H9 (cell line): ENCODE data around the gene ROBO1. TPM values are rescaled to one million over a fixed set of nuclear protein-coding genes. Genes with fewer than 3 reads are reported as not detected.

Experiments
- DNase-seq: peaks from one replicate; pipeline ENCODE4 v3.0.0-alpha.2; 2017
- H2AFZ ChIP-seq: one replicate; pipeline ENCODE4 v1.6.1; 2013; ENCODE audit warnings: mild to moderate bottlenecking, low read length, control low read depth, moderate library complexity
- H2AK5ac ChIP-seq: 2 replicates; pipeline ENCODE4 v1.6.1; 2013; ENCODE audit warnings: low read length, control low read depth, mixed read lengths; ENCODE audit not compliant: insufficient read length
- H2BK120ac ChIP-seq: one replicate; pipeline ENCODE4 v1.6.1; 2013; ENCODE audit warnings: low read depth, mild to moderate bottlenecking, low read length, control low read depth, inconsistent platforms; ENCODE audit not compliant: poor library complexity, severe bottlenecking
- H2BK12ac ChIP-seq: 2 replicates; pipeline ENCODE4 v1.6.1; 2013; ENCODE audit warnings: low read length, control low read depth, mixed read lengths, low read depth; ENCODE audit not compliant: insufficient read length
- H2BK15ac ChIP-seq: 2 replicates; pipeline ENCODE4 v1.6.1; 2013; ENCODE audit warnings: low read depth, low read length, control low read depth
- H2BK20ac ChIP-seq: one replicate; pipeline ENCODE4 v1.6.1; 2013; ENCODE audit warnings: low read depth, mild to moderate bottlenecking, low read length, control low read depth, inconsistent platforms; ENCODE audit not compliant: poor library complexity, severe bottlenecking
- H2BK5ac ChIP-seq: 2 replicates; pipeline ENCODE4 v1.6.1; 2013; ENCODE audit warnings: low read length, control low read depth, mixed read lengths; ENCODE audit not compliant: insufficient read length
- H3K14ac ChIP-seq: 2 replicates; pipeline ENCODE4 v1.6.1; 2013; ENCODE audit warnings: low read length, control low read depth; ENCODE audit not compliant: insufficient read depth
- H3K18ac ChIP-seq: 2 replicates; pipeline ENCODE4 v1.6.1; 2013; ENCODE audit warnings: low read depth, mild to moderate bottlenecking, mixed read lengths, low read length, control low read depth; ENCODE audit not compliant: insufficient read length
- H3K23ac ChIP-seq: 2 replicates; pipeline ENCODE4 v1.6.1; 2013; ENCODE audit warnings: low read length, control low read depth, mixed read lengths, low read depth; ENCODE audit not compliant: insufficient read length
- H3K23me2 ChIP-seq: 2 replicates; pipeline ENCODE4 v1.6.1; 2013; ENCODE audit warnings: low read depth, mild to moderate bottlenecking, mixed read lengths, low read length, control low read depth; ENCODE audit not compliant: insufficient read length, poor library complexity, severe bottlenecking
- H3K27ac ChIP-seq: 2 replicates; pipeline ENCODE4 v1.5.1; 2013; ENCODE audit warnings: low read length, control low read depth, mixed read lengths, low read depth; ENCODE audit not compliant: insufficient read length
- H3K27me3 ChIP-seq: 2 replicates; pipeline ENCODE4 v1.6.1; 2013; ENCODE audit warnings: low read length, control low read depth, inconsistent platforms; ENCODE audit not compliant: insufficient read depth
- H3K4ac ChIP-seq: 2 replicates; pipeline ENCODE4 v1.6.1; 2013; ENCODE audit warnings: low read depth, mild to moderate bottlenecking, control low read depth, inconsistent platforms, low read length, moderate library complexity
- H3K4me1 ChIP-seq: 2 replicates; pipeline ENCODE4 v1.6.1; 2013; ENCODE audit warnings: low read length, control low read depth, inconsistent platforms; ENCODE audit not compliant: insufficient read depth
- H3K4me2 ChIP-seq: 2 replicates; pipeline ENCODE4 v1.6.1; 2013; ENCODE audit warnings: low read length, control low read depth, mixed read lengths; ENCODE audit not compliant: insufficient read length, insufficient read depth
- H3K56ac ChIP-seq: 2 replicates; pipeline ENCODE4 v1.6.1; 2013; ENCODE audit warnings: low read depth, mild to moderate bottlenecking, mixed read lengths, low read length, control low read depth; ENCODE audit not compliant: insufficient read length
- H3K79me1 ChIP-seq: 2 replicates; pipeline ENCODE4 v1.6.1; 2013; ENCODE audit warnings: low read depth, mild to moderate bottlenecking, moderate library complexity, low read length, control low read depth, inconsistent platforms; ENCODE audit not compliant: insufficient read depth, poor library complexity, severe bottlenecking
- H3K79me2 ChIP-seq: 2 replicates; pipeline ENCODE4 v1.6.1; 2013; ENCODE audit warnings: low read length, control low read depth, inconsistent platforms; ENCODE audit not compliant: insufficient read depth
- H3K9ac ChIP-seq: 2 replicates; pipeline ENCODE4 v1.6.1; 2013; ENCODE audit warnings: low read length, control low read depth, mixed read lengths; ENCODE audit not compliant: insufficient read length; ENCODE audit errors: extremely low read depth
- H3K9me3 ChIP-seq: one replicate; pipeline ENCODE4 v1.6.1; 2013; ENCODE audit warnings: low read depth, low read length, inconsistent platforms; ENCODE audit not compliant: control insufficient read depth
- H3T11ph ChIP-seq: one replicate; pipeline ENCODE4 v1.6.1; 2013; ENCODE audit warnings: mild to moderate bottlenecking, low read length, control low read depth, inconsistent platforms
- H4K20me1 ChIP-seq: one replicate; pipeline ENCODE4 v1.6.1; 2013; ENCODE audit not compliant: control insufficient read depth, insufficient read length, insufficient read depth
- H4K5ac ChIP-seq: 2 replicates; pipeline ENCODE4 v1.6.1; 2013; ENCODE audit warnings: low read depth, mild to moderate bottlenecking, mixed read lengths, low read length, control low read depth; ENCODE audit not compliant: insufficient read length
- H4K8ac ChIP-seq: replicated peaks from 2 replicates; pipeline ENCODE4 v1.6.1; 2013; ENCODE audit warnings: low read length, control low read depth, mixed read lengths, low read depth; ENCODE audit not compliant: insufficient read length
- H4K91ac ChIP-seq: 2 replicates; pipeline ENCODE4 v1.6.1; 2013; ENCODE audit warnings: low read depth, mild to moderate bottlenecking, moderate library complexity, mixed read lengths, low read length, control low read depth; ENCODE audit not compliant: insufficient read length
- H3K27ac Mint-ChIP-seq, 3 experiments: 2 replicates in 2 of 3; 3 replicates in 1 of 3; pipeline ENCODE4 v1.8.0; 2020 to 2021; ENCODE audit warnings: mixed read lengths in 3 of 3, mild to moderate bottlenecking in 1 of 3, moderate library complexity in 1 of 3
- H3K27me3 Mint-ChIP-seq: 2 replicates; pipeline ENCODE4 v1.8.0; 2021; ENCODE audit warnings: low read depth, mild to moderate bottlenecking, moderate library complexity, mixed read lengths
- H3K36me3 Mint-ChIP-seq, 3 experiments: 2 replicates in 2 of 3; 3 replicates in 1 of 3; pipeline ENCODE4 v1.8.0; 2020 to 2021; ENCODE audit warnings: low read depth in 3 of 3, mixed read lengths in 3 of 3; ENCODE audit not compliant: insufficient read depth in 1 of 3
- H3K4me1 Mint-ChIP-seq, 2 experiments: 2 replicates each; pipeline ENCODE4 v1.8.0; 2020; ENCODE audit warnings: mixed read lengths in 2 of 2
- H3K4me3 Mint-ChIP-seq, 2 experiments: 2 replicates in 1 of 2; 3 replicates in 1 of 2; pipeline ENCODE4 v1.8.0; 2020 to 2021; ENCODE audit warnings: mild to moderate bottlenecking in 2 of 2, mixed read lengths in 2 of 2, moderate library complexity in 1 of 2
- H3K9me3 Mint-ChIP-seq, 2 experiments: 2 replicates in 1 of 2; 3 replicates in 1 of 2; pipeline ENCODE4 v1.8.0; 2020; ENCODE audit warnings: mild to moderate bottlenecking in 2 of 2, mixed read lengths in 2 of 2, moderate library complexity in 1 of 2
- CTCF ChIP-seq: fragments of 200-600 bp; sonication (generic); conservative IDR thresholded peaks from 3 replicates; pipeline ENCODE4 v1.8.0; 2021; ENCODE audit warnings: antibody characterized with exemption, mild to moderate bottlenecking
- WGBS: extraction: QIAGEN DNeasy Blood & Tissue Kit; methylation state at CpG from one replicate; pipeline ENCODE4 v1.1.7; 2013; ENCODE audit warnings: missing lambda C conversion rate, low lambda C conversion rate, mixed read lengths; ENCODE audit not compliant: insufficient read length; ENCODE audit errors: extremely low coverage; 5-methylcytosine and 5-hydroxymethylcytosine counted together
- total RNA-seq: library from RNA; stranded (reverse); gene quantifications from 2 replicates; pipeline ENCODE4 v1.2.1, GENCODE V29; 2021

ROBO1 gene
- total RNA-seq, 1 experiment from 2014 or later: 62.7 TPM

GRCh38 chr3:79354179-79354688 is 413.6 kb downstream of the ROBO1 start:
- Histone ChIP-seq H3K14ac (no peak overlapping the region), H2AFZ (no peak overlapping the region), H2BK5ac (no peak overlapping the region), H2BK12ac (no peak overlapping the region), H4K5ac (no peak overlapping the region), H3T11ph (no peak overlapping the region), H3K4me1 (no peaks in the 10 kb centered on the region), H3K27me3 (no peaks in the 10 kb centered on the region), H3K23me2 (no peaks in the 10 kb centered on the region), H4K8ac (no peak overlapping the region), H2BK15ac (no peak overlapping the region), H3K4ac (no peak overlapping the region), H3K79me2 (no peaks in the 10 kb centered on the region), H2BK20ac (no peak overlapping the region), H2BK120ac (no peak overlapping the region), H3K27ac (no peak overlapping the region), H3K4me2 (no peak overlapping the region), H3K56ac (no peak overlapping the region), H3K9ac (no peak overlapping the region), H4K91ac (no peak overlapping the region), H4K20me1 (no peaks in the 10 kb centered on the region), H3K23ac (no peak overlapping the region), H3K18ac (no peak overlapping the region), H3K79me1 (no peaks in the 10 kb centered on the region), H2AK5ac (no peak overlapping the region), H3K9me3 (no peaks in the 10 kb centered on the region)
- H3K27ac Mint-ChIP-seq: no peak overlapping the region
- H3K27me3 Mint-ChIP-seq: no peaks in the 10 kb centered on the region
- TF ChIP-seq CTCF: no peak
- peaks cover 6 to 7% of the 10 kb centered on the region in 2 experiments; a peak in 3 of 4 replicates for H3K4me1 Mint-ChIP-seq
- no peak overlapping the region for H3K4me3 Mint-ChIP-seq
- H3K36me3 Mint-ChIP-seq: no peaks in the 10 kb centered on the region
- DNase-seq: no peak
- no CpG with 5 or more reads among the region's 3 CpGs for WGBS
- no peaks in the 10 kb centered on the region for H3K9me3 Mint-ChIP-seq
